Measurements from ENCODE around the gene ACSL3.

Gene ACSL3

GRCh38 chr2:222939208-222939856, 78.5 kb downstream of the ACSL3 start:
- peaks cover 38% of the 10 kb centered on the region for H3K4me1 ChIP-seq (ENCODE audit: low read depth, poor library complexity, severe bottlenecking)
- H3K4me2 ChIP-seq: no peak overlapping the region; the same call in 1 of the 2 replicates
- peak; percentile 81 for TF ChIP-seq CTCF (conservative IDR thresholded peaks at IDR 0.05; ENCODE audit: low read depth, low read length)
- no peak overlapping the region for H3K27ac ChIP-seq
- H3K4me3 ChIP-seq (IDR thresholded peaks at IDR 0.05; ENCODE audit: insufficient read depth, low read depth, low read length): no peak overlapping the region
- no peaks in the 10 kb centered on the region for H3K27me3 ChIP-seq (ENCODE audit: insufficient read depth, low read depth)
- H3K9ac ChIP-seq: no peak overlapping the region
- H4K20me1 ChIP-seq (ENCODE audit: insufficient read depth): no peaks in the 10 kb centered on the region
- no peak overlapping the region for H2AFZ ChIP-seq (ENCODE audit: low read depth)
- peaks cover 3% of the 10 kb centered on the region; the same call in 1 of the 2 replicates for H3K36me3 ChIP-seq (ENCODE audit: insufficient read depth)
- H3K79me2 ChIP-seq (ENCODE audit: insufficient read depth, low read depth): no peaks in the 10 kb centered on the region

- Histone ChIP-seq H3K4me3 (IDR thresholded peaks at IDR 0.05; ENCODE audit: insufficient read depth, low read depth, low read length) (no peak overlapping the region), H2AFZ (ENCODE audit: low read depth) (no peak overlapping the region), H3K27me3 (ENCODE audit: insufficient read depth, low read depth) (no peaks in the 10 kb centered on the region), H4K20me1 (ENCODE audit: insufficient read depth) (no peaks in the 10 kb centered on the region), H3K9ac (no peak overlapping the region), H3K36me3 (ENCODE audit: insufficient read depth) (peaks cover 3% of the 10 kb centered on the region; the same call in 1 of the 2 replicates), H3K79me2 (ENCODE audit: insufficient read depth, low read depth) (no peaks in the 10 kb centered on the region), H3K4me2 (no peak overlapping the region), H3K4me1 (ENCODE audit: low read depth, poor library complexity, severe bottlenecking) (peaks cover 39% of the 10 kb centered on the region), H3K27ac (no peak overlapping the region)
- no peak for TF ChIP-seq CTCF (conservative IDR thresholded peaks at IDR 0.05; ENCODE audit: low read depth, low read length)
Observed at GRCh38 chr2:222939979-222940378, 79.1 kb downstream of the ACSL3 start.

- no peak overlapping the region for H2AFZ ChIP-seq (ENCODE audit: low read depth)
- no peaks in the 10 kb centered on the region for H3K36me3 ChIP-seq (ENCODE audit: insufficient read depth)
- H3K9ac ChIP-seq: no peak overlapping the region
- no peaks in the 10 kb centered on the region for H3K27me3 ChIP-seq (ENCODE audit: insufficient read depth, low read depth)
- H3K79me2 ChIP-seq (ENCODE audit: insufficient read depth, low read depth): no peaks in the 10 kb centered on the region
- H3K4me1 ChIP-seq (ENCODE audit: low read depth, poor library complexity, severe bottlenecking): peaks cover 41% of the 10 kb centered on the region
- H3K4me2 ChIP-seq: no peak overlapping the region
- no peak overlapping the region for H3K4me3 ChIP-seq (IDR thresholded peaks at IDR 0.05; ENCODE audit: insufficient read depth, low read depth, low read length)
- H4K20me1 ChIP-seq (ENCODE audit: insufficient read depth): no peaks in the 10 kb centered on the region
- no peak overlapping the region for H3K27ac ChIP-seq
- TF ChIP-seq CTCF (conservative IDR thresholded peaks at IDR 0.05; ENCODE audit: low read depth, low read length): no peak
Observed at GRCh38 chr2:222941510-222942032, 80.7 kb downstream of the ACSL3 start.

GRCh38 chr2:222942561-222942960, 81.7 kb downstream of the ACSL3 start:
- Histone ChIP-seq H3K79me2 (ENCODE audit: insufficient read depth, low read depth) (no peaks in the 10 kb centered on the region), H3K4me1 (ENCODE audit: low read depth, poor library complexity, severe bottlenecking) (peaks cover 41% of the 10 kb centered on the region), H3K4me2 (no peak overlapping the region; the same call in 1 of the 2 replicates), H3K9ac (no peak overlapping the region), H4K20me1 (ENCODE audit: insufficient read depth) (no peaks in the 10 kb centered on the region), H2AFZ (ENCODE audit: low read depth) (no peak overlapping the region), H3K36me3 (ENCODE audit: insufficient read depth) (no peaks in the 10 kb centered on the region), H3K4me3 (IDR thresholded peaks at IDR 0.05; ENCODE audit: insufficient read depth, low read depth, low read length) (no peak overlapping the region), H3K27ac (no peak overlapping the region), H3K27me3 (ENCODE audit: insufficient read depth, low read depth) (no peaks in the 10 kb centered on the region)
- TF ChIP-seq CTCF (conservative IDR thresholded peaks at IDR 0.05; ENCODE audit: low read depth, low read length): no peak

Measured in KMS-11 (cell line).